GM10248 (cell line): ENCODE data around the gene ZFYVE19.

Experiments used
- CTCF ChIA-PET: fragments of 300-600 bp; sonication (Branson Sonifier 250); formaldehyde crosslinking; extraction: SDS; loops from one replicate; lab custom pipeline; 2021; ENCODE audit warnings: antibody characterized with exemption; lab: Yijun Ruan, JAX
- POLR2A ChIA-PET: fragments of 350-650 bp; sonication (Branson Sonifier 250); formaldehyde crosslinking; extraction: SDS; loops from one replicate; lab custom pipeline; 2020; ENCODE audit warnings: antibody characterized with exemption; lab: Yijun Ruan, JAX
- DNase-seq: peaks from one replicate; pipeline ENCODE4 v3.0.0; 2012; ENCODE audit errors: extremely low spot score
- TF ChIP-seq, protein P1 (sequence below): IDR thresholded peaks from 2 replicates; pipeline ENCODE4 v1.5.1; 2012; ENCODE audit warnings: mild to moderate bottlenecking, low read depth; ENCODE audit errors: extremely low read depth, missing control alignments, control extremely low read depth

ZFYVE19 gene

DNA sequence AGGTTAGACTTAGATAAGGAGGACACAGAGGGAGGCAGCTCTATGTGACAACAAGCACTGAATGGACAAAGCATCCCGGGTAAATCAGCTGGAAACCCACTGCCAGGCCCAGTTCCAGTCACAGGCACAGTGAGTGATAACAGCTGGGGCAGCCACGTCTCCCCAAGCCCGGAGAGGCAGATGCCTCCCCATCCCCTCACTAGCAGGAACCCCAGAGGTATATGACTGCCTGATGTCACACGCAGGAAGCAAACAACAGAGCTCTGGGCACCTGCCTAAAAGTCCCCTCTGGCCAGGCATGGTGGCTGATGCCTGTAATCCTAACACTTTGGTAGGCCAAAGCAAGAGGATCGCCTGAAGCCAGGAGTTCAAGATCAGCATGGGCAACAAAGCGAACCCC is 18.9 kb upstream of the ZFYVE19 start:
- TF ChIP-seq, protein P1, sequence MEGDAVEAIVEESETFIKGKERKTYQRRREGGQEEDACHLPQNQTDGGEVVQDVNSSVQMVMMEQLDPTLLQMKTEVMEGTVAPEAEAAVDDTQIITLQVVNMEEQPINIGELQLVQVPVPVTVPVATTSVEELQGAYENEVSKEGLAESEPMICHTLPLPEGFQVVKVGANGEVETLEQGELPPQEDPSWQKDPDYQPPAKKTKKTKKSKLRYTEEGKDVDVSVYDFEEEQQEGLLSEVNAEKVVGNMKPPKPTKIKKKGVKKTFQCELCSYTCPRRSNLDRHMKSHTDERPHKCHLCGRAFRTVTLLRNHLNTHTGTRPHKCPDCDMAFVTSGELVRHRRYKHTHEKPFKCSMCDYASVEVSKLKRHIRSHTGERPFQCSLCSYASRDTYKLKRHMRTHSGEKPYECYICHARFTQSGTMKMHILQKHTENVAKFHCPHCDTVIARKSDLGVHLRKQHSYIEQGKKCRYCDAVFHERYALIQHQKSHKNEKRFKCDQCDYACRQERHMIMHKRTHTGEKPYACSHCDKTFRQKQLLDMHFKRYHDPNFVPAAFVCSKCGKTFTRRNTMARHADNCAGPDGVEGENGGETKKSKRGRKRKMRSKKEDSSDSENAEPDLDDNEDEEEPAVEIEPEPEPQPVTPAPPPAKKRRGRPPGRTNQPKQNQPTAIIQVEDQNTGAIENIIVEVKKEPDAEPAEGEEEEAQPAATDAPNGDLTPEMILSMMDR = no peak
- DNase-seq = no peak
- POLR2A ChIA-PET = no interaction called here
- CTCF ChIA-PET = interaction anchor here (1.3 to 3.3 kb wide), 4 partner anchors 9 to 199 kb away, joined by 4 to 11 read pairs (median 4); partner anchors contain the start of gene VPS18

DNA sequence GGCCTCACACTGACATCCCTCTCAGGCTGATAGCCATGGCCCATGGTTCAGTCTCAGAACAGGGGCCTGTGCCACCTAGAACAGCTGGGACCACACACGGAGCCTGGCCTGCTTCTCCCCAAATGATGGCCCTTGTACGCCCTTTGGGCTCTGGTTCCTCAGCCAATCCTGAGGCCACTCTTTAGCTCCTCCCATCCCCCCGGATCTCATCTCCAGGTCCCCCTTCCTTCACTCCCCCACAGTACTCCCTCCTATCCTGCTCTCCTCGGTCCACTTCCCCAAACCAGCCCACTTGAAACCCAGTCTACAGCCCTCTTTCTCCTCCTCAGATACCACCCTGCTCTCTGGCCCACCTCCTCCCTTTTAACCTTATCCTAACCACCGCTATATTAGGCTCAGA is 17.8 kb upstream of the ZFYVE19 start:
- TF ChIP-seq, protein P1 = no peak
- CTCF ChIA-PET = interaction anchor here (1.3 to 1.4 kb wide), 2 partner anchors 70 to 111 kb away, joined by 3 to 5 read pairs; no protein-coding TSS in a partner anchor
- POLR2A ChIA-PET = no interaction called here
- DNase-seq = no peak

DNA sequence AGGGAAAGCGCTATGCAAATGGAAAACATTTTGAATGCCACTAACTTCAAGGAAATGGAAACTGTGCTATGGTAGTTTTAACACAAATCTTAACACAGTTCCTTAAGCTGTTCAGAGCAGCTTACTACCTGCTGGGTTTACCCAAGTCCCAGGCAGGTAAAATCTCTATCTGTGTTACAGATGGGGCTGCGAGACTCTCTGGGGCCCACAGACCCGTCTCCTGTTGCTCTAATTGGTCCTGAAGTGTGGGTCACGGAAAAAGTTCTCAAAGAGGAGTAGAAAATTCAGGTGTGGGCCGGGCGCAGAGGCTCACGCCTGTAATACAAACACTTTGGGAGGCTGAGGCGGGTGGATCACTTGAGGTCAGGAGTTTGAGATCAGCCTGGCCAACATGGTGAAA is 16.9 kb upstream of the ZFYVE19 start:
- TF ChIP-seq, protein P1 = no peak
- ChIA-PET CTCF (interaction anchor here (0.7 to 1.8 kb wide), 4 partner anchors 8 to 616 kb away, joined by 3 to 9 read pairs (median 3); no protein-coding TSS in a partner anchor), POLR2A (no interaction called here)
- DNase-seq = no peak

DNA sequence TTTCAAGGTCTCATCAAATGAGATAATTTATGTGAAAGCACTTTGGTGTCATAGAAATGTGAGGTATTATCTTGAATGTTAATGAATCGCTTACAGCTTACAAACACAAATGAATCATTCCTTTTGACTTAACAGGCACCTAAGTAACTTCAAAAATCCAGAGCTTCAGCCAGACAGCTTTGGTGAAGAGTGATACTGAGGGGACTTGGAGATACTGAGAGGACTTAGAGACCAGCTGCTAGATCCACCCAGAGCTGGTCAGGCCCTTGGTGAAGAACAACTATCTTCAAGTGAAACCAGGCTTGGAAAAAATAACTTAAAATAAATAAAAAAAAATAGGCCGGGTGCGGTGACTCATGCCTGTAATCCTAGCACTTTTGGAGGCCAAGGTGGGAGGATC is 16.2 kb upstream of the ZFYVE19 start:
- POLR2A ChIA-PET = no interaction called here
- CTCF ChIA-PET = interaction anchor here (0.7 to 1.8 kb wide), 4 partner anchors 8 to 89 kb away, joined by 3 to 9 read pairs (median 4); no protein-coding TSS in a partner anchor
- TF ChIP-seq, protein P1 = no peak
- DNase-seq = no peak

DNA sequence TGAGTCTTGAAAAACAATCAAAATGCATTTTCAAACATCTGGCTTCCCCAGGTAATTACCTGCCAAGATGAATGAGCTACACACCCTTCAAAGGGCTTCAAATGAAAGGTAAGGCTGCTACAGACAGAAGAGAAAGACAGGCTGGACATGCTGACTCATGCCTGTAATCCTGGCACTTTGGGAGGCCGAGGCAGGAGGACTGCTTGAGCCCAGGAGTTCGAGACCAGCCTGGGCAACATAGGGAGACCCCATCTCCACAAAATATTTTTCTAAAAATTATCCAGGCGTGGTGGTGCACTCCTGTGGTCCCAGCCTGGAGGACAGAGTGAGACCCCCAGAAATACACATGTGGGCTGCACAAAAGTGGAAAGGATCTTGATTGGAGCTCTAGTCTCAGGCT is 14.5 kb upstream of the ZFYVE19 start:
- DNase-seq = no peak
- POLR2A ChIA-PET = no interaction called here
- TF ChIP-seq, protein P1 = no peak
- CTCF ChIA-PET = interaction anchor here (1.0 to 4.5 kb wide), 4 partner anchors 9 to 26 kb away, joined by 3 to 26 read pairs (median 3); no protein-coding TSS in a partner anchor

DNA sequence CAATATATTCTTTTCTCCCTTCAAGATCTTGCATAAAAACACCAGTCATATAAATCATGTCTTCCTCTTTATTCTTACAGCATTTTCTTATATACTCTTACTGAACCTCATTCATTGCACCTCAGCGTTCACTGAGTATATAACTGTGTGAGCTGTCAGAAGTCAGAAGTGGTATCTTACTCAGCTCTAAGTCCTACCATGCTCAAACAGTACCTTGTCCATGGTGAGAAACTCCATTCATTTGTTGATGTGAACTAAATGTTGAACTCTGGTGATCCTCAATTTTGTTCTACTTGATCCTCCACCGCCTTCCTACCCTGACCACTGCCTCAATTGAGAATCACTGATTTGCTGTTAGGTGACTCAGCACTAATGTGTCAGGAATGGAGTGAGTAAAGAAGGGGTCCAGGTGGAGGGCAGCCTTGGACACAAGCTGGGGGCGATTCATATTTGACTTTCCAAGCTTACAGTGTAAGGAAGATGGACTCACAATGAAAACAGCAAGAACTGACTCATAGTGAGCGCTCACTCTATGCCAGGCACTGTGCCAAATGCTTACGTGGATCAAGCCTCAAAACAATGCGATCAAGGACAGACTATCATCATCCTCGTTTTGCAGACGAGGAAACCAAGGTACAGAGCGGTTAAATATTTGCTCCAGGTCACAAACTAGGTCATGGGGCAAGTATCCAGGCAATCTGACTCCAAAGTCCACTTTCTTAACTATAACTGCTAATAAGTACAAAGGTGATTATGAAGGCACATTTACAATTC is 13.5 kb upstream of the ZFYVE19 start:
- TF ChIP-seq, protein P1 = no peak
- CTCF ChIA-PET = interaction anchor here (1.3 to 4.5 kb wide), 3 partner anchors 9 to 16 kb away, joined by 3 to 26 read pairs (median 3); no protein-coding TSS in a partner anchor
- POLR2A ChIA-PET = no interaction called here
- no peak for DNase-seq
